Prostate gland (tissue), 2 donors: Measurements from ENCODE around the gene FBRSL1.

Source experiments
- POLR2A ChIP-seq: fragments of 450-650 bp; IDR thresholded peaks from one replicate; pipeline ENCODE4 v1.6.1; 2016; ENCODE audit warnings: antibody characterized with exemption, mild to moderate bottlenecking
- POLR2AphosphoS5 ChIP-seq: sonication (generic); formaldehyde crosslinking; IDR thresholded peaks from one replicate; pipeline ENCODE4 v1.6.1; 2017; ENCODE audit warnings: antibody characterized with exemption
- TF ChIP-seq, protein P1 (sequence below), 4 experiments: fragments of 200-600 bp in 2 of 4; fragments of 450-650 bp in 2 of 4; sonication (generic) in 2 of 4; IDR thresholded peaks; 1 replicate in 3 of 4; 2 replicates in 1 of 4; pipeline ENCODE4 v1.5.1; 2016 to 2019; ENCODE audit warnings: antibody characterized with exemption in 4 of 4, mild to moderate bottlenecking in 2 of 4, moderate library complexity in 2 of 4

DNA sequence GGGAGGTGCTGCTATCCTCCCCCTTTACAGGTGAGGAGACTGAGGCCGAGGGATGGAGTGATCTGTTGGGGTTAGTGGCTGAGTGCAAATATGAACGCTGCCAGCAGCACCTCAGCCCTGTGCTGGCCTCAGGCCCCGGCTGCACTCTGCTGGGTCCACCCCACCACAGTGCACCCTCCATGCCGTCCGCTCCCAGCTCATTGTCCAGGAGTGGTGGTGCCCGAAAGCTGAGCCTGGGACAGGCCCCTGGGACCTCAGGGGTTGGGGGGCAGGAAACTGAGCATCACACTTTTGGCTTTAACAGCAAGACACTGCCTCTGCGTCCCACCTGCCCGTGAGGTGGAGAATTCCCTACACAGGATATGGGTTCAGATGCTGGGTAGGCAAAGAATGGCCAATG lies 31.5 kb upstream of the FBRSL1 start:
- TF ChIP-seq, protein P1, sequence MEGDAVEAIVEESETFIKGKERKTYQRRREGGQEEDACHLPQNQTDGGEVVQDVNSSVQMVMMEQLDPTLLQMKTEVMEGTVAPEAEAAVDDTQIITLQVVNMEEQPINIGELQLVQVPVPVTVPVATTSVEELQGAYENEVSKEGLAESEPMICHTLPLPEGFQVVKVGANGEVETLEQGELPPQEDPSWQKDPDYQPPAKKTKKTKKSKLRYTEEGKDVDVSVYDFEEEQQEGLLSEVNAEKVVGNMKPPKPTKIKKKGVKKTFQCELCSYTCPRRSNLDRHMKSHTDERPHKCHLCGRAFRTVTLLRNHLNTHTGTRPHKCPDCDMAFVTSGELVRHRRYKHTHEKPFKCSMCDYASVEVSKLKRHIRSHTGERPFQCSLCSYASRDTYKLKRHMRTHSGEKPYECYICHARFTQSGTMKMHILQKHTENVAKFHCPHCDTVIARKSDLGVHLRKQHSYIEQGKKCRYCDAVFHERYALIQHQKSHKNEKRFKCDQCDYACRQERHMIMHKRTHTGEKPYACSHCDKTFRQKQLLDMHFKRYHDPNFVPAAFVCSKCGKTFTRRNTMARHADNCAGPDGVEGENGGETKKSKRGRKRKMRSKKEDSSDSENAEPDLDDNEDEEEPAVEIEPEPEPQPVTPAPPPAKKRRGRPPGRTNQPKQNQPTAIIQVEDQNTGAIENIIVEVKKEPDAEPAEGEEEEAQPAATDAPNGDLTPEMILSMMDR (IDR thresholded peaks at IDR 0.05), result no peak
- TF ChIP-seq POLR2A, result no peak
- no peak for TF ChIP-seq POLR2AphosphoS5
